NCI-H1930 (cell line): Measurements from ENCODE around the gene MDH1.
A peak's percentile ranks its signal among the peaks of the same experiment; 100 is the strongest.
"Not testable (repeated sequence)": the region's sequence is repeated elsewhere in the genome, so short reads cannot be mapped to it uniquely, and the experiment has no call there.

Experiments
- DNase-seq, 2 experiments: peaks; one replicate each; lab custom pipeline; 2025; lab: John Stamatoyannopoulos, UW

MDH1 gene

GRCh38 chr2:63588385-63589147 is at the start of gene MDH1, which contains the start of gene WDPCP:
TSS of gene MDH1 (plus strand) at chr2:63588963. CDS start at chr2:63589044, 81 bp downstream.
TSS of gene WDPCP (minus strand) at chr2:63588477. CDS start at chr2:63588271, 206 bp downstream.
- peak; percentile 98 for DNase-seq

DNA sequence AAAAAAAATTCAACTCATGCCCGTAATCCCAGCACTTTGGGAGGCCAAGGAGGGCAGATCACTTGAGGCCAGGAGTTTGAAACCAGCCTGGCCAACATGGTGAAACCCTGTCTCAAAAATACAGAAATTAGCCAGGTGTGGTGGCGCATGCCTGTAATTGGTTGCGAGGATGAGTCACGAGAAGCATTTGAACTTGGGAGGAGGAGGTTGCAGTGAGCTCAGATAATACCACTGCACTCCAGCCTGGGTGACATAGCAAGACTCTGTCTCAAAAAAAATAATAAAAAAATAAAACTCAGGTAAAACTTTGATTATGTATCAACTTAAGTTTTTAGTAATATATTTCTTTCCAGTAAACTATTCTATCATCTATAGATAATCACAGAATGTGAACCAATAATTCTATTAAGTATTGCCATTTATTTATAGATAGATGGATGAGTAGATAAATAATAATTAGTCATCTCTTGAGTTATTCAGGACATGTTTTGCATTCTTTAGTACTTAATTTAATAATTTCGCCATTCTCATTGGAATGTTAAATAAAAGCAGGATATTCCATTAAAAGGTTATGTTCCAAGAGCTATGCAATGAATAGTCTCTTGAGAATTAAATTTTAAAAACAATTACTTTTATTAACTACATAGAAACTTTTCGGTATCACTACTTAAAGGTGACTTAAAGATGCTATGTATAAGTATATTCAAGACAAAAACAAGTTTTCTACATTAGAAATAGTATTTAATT is 49.2 kb upstream of the MDH1 start:
- DNase-seq: no peak

DNA sequence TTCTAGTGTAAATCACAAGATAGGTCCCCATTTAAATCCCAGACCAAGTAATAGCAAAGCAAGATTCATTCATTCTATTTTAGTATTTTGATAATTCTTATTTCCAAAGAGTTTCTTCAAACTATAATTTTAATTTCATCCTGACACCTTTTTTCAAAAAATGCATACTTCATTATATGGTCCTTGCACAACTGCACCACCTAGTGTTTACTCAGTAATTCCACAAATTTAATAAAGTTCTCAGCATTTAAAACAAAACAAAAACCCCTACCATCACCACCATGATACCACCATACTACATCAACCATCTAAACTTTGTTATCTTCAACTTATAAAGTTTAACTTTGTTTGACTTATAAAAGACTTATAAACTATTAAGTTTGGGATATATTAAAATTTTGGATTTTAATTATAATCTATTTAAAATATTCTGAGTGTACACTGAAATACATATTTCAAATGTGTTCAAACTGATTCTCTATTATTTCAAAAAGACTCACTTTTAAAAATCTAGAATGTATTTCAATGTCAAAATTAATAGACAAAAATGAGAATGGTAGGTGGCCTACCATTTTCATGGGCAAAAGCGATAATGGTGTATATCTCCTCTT is 44.6 kb upstream of the MDH1 start:
- DNase-seq: no peak

DNA sequence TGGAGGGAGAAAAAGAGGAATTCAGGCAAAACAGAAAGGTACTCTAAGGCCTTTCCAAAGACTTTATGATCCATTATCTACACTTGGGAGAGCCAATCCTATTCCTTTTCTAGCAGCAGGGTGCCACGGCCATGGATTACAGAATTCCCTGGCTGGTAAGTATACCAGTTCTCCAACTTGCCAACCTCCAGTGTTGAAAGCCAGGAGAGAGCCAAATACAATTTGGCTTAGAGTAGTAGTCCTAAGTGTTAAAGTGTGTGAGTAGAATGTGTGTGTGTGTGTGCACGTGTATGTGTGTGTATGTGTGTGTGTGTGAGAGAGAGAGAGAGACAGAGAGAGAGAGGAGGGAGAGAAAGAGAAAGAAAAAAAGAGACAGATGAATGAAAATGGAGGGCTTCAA is 43.7 kb upstream of the MDH1 start:
- DNase-seq: no peak

GRCh38 chr2:63553049-63553448 is 35.7 kb upstream of the MDH1 start:
- no peak for DNase-seq

DNA sequence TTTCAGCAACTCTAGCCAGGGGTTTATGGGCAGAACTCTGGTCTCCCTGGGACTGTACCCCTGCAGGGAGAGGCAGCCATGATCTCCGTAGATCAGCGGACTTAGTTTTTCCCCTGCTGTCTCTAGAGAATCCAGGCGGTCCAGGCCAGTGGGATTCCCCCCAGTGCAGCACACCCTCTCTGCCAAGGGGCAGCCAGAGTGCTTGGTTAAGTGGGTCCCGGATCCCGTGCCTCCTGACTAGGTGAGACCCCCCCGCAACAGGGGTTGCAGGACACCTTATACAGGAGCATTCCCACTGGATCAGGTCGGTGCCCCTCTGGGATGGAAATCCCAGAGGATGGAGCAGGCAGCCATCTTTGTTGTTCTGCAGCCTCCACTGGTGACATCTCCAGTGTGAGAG is 33.5 kb upstream of the MDH1 start:
- no peak for DNase-seq

GRCh38 chr2:63555931-63556330 is 32.8 kb upstream of the MDH1 start:
- no peak for DNase-seq

DNA sequence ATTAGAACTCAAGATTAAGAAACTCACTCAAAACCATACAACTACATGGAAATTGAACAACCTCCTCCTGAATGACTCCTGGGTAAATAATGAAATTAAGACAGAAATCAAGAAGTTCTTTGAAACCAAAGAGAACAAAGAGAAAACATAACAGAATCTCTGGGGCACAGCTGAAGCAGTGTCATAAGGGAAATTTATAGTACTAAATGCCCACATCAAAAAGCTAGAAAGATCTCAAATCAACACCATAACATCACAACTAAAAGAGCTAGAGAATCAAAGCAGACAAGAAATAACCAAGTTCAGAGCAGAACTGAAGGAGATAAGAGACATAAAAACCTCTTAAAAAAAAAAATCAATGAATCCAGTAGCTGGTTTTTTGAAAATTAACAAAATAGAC is 30.9 kb upstream of the MDH1 start:
- not testable (repeated sequence) for DNase-seq

DNA sequence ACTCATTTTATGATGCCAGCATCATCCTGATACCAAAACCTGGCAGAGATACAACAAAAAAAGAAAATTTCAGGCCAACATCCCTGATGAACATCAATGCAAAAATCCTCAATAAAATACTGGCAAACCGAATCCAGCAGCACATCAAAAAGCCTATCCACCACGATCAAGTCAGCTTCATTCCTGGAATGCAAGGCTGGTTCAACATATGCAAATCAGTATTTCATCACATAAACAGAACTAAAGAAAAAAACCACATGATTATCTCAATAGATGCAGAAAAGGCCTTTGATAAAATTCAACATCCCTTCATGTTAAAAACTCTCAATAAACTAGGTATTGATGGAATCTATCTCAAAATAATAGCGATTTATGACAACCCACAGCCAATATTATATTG is 29.8 kb upstream of the MDH1 start:
- DNase-seq: not testable (repeated sequence)

GRCh38 chr2:63562751-63563150 is 26.0 kb upstream of the MDH1 start:
- DNase-seq: no peak

- no peak for DNase-seq
These were observed 19.0 kb upstream of the MDH1 start for GRCh38 chr2:63569740-63570139.

- no peak for DNase-seq
These were observed 17.5 kb upstream of the MDH1 start for GRCh38 chr2:63571291-63571690.

DNA sequence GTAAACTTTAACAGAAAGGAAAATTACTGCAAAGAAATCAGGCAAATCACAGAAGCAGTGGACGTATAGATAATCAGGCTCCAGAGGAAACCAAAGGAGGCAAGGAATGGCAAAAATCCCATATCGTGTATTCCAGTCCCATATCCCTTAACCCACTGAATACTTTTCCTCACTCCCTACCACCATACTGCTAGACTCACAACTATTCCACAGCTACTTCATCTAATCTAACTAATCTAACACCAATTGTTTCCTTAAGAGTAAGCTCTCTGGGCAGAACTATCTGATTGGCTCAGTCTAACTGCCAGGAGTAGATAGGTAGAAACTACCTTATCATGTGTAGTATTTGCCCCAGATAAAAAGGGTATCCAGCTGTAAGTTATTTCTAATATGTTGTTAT is 16.8 kb upstream of the MDH1 start:
- DNase-seq: no peak

- not testable (repeated sequence) for DNase-seq
These were observed 15.7 kb upstream of the MDH1 start for GRCh38 chr2:63573026-63573425.

DNA sequence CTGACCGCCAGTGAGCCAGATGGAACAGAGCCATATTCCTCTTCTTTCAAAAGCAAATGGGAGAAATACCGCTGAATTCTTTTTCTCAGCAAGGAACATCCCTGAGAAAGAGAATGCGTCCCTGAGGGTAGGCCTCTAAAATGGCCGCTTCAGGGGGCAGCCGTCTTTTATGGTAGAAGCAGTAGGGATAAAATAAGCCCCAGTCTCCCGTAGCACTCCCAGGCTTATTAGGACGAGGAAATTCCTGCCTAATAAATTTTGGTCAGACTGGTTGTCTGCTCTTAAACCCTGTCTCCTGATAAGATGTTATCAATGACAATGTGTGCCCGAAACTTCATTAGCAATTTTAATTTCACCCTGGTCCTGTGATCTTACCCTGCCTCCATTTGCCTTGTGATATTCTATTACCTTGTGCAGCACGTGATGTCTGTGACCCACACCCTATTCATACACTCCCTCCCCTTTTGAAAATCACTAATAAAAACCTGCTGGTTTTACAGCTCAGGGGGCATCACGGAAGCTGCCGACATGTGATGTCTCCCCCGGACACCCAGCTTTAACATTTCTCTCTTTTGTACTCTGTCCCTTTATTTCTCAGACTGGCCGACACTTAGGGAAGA is 14.9 kb upstream of the MDH1 start:
- DNase-seq: not testable (repeated sequence)

DNA sequence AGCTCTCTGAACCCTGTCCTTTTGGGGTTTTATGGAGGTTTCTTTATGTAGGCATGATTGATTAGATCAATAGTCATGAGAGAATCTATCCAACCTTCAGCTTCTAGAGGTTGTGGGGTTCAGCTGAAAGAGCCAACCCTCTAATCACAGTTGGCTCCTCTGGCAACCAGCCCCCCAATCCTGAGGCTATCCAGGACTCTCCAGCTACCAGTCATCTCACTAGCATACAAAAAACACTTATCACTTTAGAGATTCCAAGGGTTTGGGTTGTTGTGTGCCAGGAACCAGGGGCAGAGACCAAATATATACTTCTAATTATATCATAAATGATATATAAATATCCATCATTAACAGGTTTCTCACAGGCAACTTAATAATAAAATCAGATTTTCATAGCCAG is 12.2 kb upstream of the MDH1 start:
- no peak for DNase-seq

DNA sequence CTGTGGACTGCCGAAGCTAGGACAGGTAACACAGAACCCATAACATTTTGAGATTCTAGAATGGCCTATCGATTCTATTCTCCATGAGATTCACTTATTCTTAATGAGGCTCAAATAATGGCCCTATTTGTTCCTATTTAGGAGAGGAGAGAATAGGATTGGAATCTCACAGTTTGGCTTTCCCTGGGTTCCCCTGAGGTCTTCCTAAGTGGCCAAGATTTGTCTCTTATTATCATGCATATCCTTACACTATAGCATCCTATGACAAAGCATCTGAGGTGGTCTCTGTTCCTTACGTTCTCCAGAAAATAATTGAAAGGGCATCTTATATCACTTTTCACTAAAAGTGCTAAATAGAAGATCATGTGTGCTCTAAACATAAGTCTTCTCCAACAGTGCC is 10.0 kb upstream of the MDH1 start:
- no peak for DNase-seq

DNA sequence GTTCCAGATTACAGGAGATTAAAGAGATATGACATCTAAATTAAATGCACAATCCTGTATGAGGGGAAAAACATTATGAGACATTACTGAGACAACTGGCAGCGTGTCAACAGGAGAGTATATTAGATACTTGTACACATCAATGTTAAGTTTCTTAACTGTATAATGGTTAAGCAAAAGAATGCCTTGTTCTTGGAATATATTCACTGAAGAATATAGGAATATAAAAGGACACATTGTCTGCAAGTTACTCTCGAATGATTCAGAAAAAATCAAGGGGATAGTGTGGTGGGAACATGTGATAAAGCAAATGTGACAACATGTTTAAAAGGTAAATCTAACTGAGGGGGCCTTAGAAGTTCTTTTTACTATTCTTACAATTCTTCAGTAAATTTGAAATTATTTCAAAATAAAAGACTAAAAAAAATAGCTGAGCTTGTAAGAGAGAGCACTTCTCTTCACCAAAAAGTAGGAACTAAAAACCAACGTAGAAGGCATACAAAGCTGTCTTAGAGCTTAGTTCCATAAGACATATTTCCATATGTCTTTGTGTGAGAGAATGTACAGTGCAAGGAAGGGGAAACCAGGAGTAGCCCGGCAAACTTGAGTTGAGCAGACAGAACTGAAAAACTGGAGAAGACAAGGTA is 8.0 kb upstream of the MDH1 start:
- no peak for DNase-seq

DNA sequence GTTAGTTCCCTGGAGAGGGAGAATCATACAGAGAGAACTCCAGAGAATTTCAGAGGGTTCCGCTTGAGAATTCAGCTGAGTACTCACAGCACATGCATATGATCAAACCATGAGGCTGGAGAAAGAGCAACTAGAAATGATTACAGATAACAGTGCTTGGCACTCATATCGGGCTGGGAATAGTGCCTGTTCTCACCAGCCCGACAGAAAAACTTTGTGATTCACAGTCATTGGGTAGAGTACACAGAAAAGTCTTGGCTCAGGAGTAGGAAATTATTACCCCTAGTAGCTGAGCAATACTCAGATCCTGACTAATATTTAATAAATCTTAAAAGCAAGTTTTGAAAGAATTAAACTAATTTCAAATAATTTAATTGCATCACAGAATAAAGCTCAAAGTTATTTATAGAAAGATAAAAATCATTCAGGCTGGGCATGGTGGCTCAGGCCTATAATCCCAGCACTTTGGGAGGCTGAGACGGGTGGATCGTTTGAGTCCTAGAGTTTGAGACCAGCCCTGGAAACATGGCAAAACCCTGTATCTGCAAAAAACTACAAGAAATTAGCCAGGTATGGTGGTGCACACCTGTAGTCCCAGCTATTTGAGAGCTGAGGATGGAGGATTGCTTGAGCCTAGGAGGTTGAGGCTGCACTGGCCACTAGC is 7.3 kb upstream of the MDH1 start:
- no peak for DNase-seq

GRCh38 chr2:63582873-63583272 is 5.9 kb upstream of the MDH1 start:
- DNase-seq: no peak

- DNase-seq: no peak
These were observed 864 bp upstream of the MDH1 start for GRCh38 chr2:63587814-63588384.
